H1 (cell line): Measurements from ENCODE around the gene PJA1. TPM values are rescaled to one million over a fixed set of nuclear protein-coding genes. Genes with fewer than 3 reads are reported as not detected.

ENCODE experiments used
- CREB1 ChIP-seq: IDR thresholded peaks from 2 replicates; pipeline ENCODE4 v1.6.1; 2012; ENCODE audit warnings: inconsistent platforms
- FOSL1 ChIP-seq: IDR thresholded peaks from 2 replicates; pipeline ENCODE4 v1.6.1; 2011; ENCODE audit warnings: mild to moderate bottlenecking, low read depth, low read length, moderate library complexity; ENCODE audit not compliant: insufficient read depth
- GABPA ChIP-seq: IDR thresholded peaks from 2 replicates; pipeline ENCODE4 v1.6.1; 2011; ENCODE audit warnings: mild to moderate bottlenecking, low read length, moderate library complexity, borderline replicate concordance; ENCODE audit not compliant: insufficient read depth
- NANOG ChIP-seq: IDR thresholded peaks from 2 replicates; pipeline ENCODE4 v1.6.1; 2011; ENCODE audit warnings: low read length, low read depth, mild to moderate bottlenecking, inconsistent platforms; ENCODE audit not compliant: insufficient read depth, poor library complexity, severe bottlenecking
- RXRA ChIP-seq: IDR thresholded peaks from 2 replicates; pipeline ENCODE4 v1.6.1; 2011; ENCODE audit warnings: low read depth, mild to moderate bottlenecking, low read length, moderate library complexity; ENCODE audit not compliant: insufficient read depth
- SP1 ChIP-seq: IDR thresholded peaks from 2 replicates; pipeline ENCODE4 v1.6.1; 2011; ENCODE audit warnings: low read depth, low read length
- polyA plus RNA-seq, 7 experiments: library from polyadenylated mRNA; depleted of rRNA in 3 of 7; stranded (reverse) in 5 of 7; unstranded in 2 of 7; fragments of >200 nt in 5 of 7; fragments of 200-250 nt in 2 of 7; gene quantifications; 1 replicate in 5 of 7; 2 replicates in 1 of 7; 4 replicates in 1 of 7; pipeline versions ENCODE4 v1.2.1 to v1.2.3, GENCODE V29; 2011 to 2013; ENCODE audit warnings: missing spikeins in 2 of 7, mixed read lengths in 2 of 7
- total RNA-seq: library from RNA; stranded (reverse); fragmentation: NEBNext Ultra II Directional; extraction: Animal tissue kit (Norgen Biotek cat#: 25700); gene quantifications from 2 replicates; pipeline ENCODE4 v1.2.1, GENCODE V29; 2021
- TF ChIP-seq, protein P1 (sequence below): fragments of 300-600 bp; sonication (generic); IDR thresholded peaks from 2 replicates; pipeline ENCODE4 v1.7.1; 2012; ENCODE audit warnings: low read length, moderate library complexity, mild to moderate bottlenecking, inconsistent platforms; ENCODE audit not compliant: insufficient replicate concordance
- TF ChIP-seq, protein P2 (sequence below): IDR thresholded peaks from 2 replicates; pipeline ENCODE4 v1.6.1; 2012; ENCODE audit warnings: inconsistent platforms
- TF ChIP-seq, protein P3 (sequence below): IDR thresholded peaks from 2 replicates; pipeline ENCODE4 v1.6.1; 2012; ENCODE audit warnings: inconsistent platforms

PJA1 gene
- total and polyA plus RNA-seq, 2 of the 8 experiments (the other 6 are each of a cell fraction or from before 2014, with no cell fraction given), result 25.7 to 37.0 TPM

DNA sequence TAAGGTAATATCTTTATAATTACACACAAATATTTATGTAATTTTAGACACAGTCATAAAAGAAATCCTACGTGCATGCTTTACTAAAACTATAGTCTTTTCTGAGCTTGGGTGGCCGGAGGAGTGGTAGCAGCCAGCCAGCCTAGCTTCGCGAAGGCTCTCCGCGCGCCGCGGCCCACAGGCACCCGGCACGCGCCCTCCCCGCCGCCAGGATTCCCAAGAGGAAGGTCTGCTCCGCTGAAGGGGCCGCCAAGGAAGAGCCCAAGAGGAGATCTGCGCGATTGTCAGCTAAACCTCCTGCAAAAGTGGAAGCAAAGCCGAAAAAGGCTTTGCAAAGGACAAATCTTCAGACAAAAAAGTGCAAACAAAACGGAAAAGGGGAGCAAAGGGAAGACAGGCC lies 8.7 kb upstream of the PJA1 start (continued):
- TF ChIP-seq, protein P1, sequence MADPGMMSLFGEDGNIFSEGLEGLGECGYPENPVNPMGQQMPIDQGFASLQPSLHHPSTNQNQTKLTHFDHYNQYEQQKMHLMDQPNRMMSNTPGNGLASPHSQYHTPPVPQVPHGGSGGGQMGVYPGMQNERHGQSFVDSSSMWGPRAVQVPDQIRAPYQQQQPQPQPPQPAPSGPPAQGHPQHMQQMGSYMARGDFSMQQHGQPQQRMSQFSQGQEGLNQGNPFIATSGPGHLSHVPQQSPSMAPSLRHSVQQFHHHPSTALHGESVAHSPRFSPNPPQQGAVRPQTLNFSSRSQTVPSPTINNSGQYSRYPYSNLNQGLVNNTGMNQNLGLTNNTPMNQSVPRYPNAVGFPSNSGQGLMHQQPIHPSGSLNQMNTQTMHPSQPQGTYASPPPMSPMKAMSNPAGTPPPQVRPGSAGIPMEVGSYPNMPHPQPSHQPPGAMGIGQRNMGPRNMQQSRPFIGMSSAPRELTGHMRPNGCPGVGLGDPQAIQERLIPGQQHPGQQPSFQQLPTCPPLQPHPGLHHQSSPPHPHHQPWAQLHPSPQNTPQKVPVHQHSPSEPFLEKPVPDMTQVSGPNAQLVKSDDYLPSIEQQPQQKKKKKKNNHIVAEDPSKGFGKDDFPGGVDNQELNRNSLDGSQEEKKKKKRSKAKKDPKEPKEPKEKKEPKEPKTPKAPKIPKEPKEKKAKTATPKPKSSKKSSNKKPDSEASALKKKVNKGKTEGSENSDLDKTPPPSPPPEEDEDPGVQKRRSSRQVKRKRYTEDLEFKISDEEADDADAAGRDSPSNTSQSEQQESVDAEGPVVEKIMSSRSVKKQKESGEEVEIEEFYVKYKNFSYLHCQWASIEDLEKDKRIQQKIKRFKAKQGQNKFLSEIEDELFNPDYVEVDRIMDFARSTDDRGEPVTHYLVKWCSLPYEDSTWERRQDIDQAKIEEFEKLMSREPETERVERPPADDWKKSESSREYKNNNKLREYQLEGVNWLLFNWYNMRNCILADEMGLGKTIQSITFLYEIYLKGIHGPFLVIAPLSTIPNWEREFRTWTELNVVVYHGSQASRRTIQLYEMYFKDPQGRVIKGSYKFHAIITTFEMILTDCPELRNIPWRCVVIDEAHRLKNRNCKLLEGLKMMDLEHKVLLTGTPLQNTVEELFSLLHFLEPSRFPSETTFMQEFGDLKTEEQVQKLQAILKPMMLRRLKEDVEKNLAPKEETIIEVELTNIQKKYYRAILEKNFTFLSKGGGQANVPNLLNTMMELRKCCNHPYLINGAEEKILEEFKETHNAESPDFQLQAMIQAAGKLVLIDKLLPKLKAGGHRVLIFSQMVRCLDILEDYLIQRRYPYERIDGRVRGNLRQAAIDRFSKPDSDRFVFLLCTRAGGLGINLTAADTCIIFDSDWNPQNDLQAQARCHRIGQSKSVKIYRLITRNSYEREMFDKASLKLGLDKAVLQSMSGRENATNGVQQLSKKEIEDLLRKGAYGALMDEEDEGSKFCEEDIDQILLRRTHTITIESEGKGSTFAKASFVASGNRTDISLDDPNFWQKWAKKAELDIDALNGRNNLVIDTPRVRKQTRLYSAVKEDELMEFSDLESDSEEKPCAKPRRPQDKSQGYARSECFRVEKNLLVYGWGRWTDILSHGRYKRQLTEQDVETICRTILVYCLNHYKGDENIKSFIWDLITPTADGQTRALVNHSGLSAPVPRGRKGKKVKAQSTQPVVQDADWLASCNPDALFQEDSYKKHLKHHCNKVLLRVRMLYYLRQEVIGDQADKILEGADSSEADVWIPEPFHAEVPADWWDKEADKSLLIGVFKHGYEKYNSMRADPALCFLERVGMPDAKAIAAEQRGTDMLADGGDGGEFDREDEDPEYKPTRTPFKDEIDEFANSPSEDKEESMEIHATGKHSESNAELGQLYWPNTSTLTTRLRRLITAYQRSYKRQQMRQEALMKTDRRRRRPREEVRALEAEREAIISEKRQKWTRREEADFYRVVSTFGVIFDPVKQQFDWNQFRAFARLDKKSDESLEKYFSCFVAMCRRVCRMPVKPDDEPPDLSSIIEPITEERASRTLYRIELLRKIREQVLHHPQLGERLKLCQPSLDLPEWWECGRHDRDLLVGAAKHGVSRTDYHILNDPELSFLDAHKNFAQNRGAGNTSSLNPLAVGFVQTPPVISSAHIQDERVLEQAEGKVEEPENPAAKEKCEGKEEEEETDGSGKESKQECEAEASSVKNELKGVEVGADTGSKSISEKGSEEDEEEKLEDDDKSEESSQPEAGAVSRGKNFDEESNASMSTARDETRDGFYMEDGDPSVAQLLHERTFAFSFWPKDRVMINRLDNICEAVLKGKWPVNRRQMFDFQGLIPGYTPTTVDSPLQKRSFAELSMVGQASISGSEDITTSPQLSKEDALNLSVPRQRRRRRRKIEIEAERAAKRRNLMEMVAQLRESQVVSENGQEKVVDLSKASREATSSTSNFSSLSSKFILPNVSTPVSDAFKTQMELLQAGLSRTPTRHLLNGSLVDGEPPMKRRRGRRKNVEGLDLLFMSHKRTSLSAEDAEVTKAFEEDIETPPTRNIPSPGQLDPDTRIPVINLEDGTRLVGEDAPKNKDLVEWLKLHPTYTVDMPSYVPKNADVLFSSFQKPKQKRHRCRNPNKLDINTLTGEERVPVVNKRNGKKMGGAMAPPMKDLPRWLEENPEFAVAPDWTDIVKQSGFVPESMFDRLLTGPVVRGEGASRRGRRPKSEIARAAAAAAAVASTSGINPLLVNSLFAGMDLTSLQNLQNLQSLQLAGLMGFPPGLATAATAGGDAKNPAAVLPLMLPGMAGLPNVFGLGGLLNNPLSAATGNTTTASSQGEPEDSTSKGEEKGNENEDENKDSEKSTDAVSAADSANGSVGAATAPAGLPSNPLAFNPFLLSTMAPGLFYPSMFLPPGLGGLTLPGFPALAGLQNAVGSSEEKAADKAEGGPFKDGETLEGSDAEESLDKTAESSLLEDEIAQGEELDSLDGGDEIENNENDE, result no peak
- TF ChIP-seq SP1 (no peak), RXRA (no peak), CREB1 (no peak), GABPA (no peak), FOSL1 (no peak), NANOG (no peak)
- TF ChIP-seq, protein P2, sequence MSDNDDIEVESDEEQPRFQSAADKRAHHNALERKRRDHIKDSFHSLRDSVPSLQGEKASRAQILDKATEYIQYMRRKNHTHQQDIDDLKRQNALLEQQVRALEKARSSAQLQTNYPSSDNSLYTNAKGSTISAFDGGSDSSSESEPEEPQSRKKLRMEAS, result peak; percentile 48; the same call in 1 of the 2 replicates
- TF ChIP-seq, protein P3, sequence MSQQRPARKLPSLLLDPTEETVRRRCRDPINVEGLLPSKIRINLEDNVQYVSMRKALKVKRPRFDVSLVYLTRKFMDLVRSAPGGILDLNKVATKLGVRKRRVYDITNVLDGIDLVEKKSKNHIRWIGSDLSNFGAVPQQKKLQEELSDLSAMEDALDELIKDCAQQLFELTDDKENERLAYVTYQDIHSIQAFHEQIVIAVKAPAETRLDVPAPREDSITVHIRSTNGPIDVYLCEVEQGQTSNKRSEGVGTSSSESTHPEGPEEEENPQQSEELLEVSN, result peak; percentile 60
